Right atrium auricular region (tissue), 2 donors: Measurements from ENCODE around the gene TCF20. TPM values are rescaled to one million over a fixed set of nuclear protein-coding genes. Genes with fewer than 3 reads are reported as not detected.

Experiments
- DNase-seq: peaks from one replicate; pipeline ENCODE4 v3.0.0-alpha.2; 2019; ENCODE audit warnings: low spot score
- H3K27ac ChIP-seq, 2 donors: fragments of 200-600 bp; sonication (generic); 1 replicate in 1 of 2; 2 replicates in 1 of 2; pipeline ENCODE4 v1.5.1; 2016 to 2019
- H3K27me3 ChIP-seq, 2 donors: fragments of 200-600 bp; sonication (generic); one replicate each; pipeline versions ENCODE4 v1.5.1 to v1.6.0; 2017 to 2019
- H3K36me3 ChIP-seq: fragments of 200-600 bp; sonication (generic); one replicate; pipeline ENCODE4 v1.5.1; 2016
- H3K4me1 ChIP-seq, 2 donors: fragments of 200-600 bp; sonication (generic); one replicate each; pipeline versions ENCODE4 v1.5.1 to v1.6.0; 2017 to 2019
- H3K4me3 ChIP-seq, 2 donors: fragments of 200-600 bp; sonication (generic); 1 replicate in 1 of 2; 2 replicates in 1 of 2; pipeline ENCODE4 v1.5.1; 2017 to 2019; ENCODE audit warnings: mild to moderate bottlenecking in 1 of 2, moderate library complexity in 1 of 2
- H3K9me3 ChIP-seq, 2 donors: fragments of 200-600 bp; sonication (generic); one replicate each; pipeline ENCODE4 v1.5.1; 2019
- CTCF ChIP-seq, 2 donors: fragments of 200-600 bp; sonication (generic); IDR thresholded peaks; one replicate each; pipeline ENCODE4 v1.5.1; 2019; ENCODE audit warnings: antibody characterized with exemption in 2 of 2
- total RNA-seq, 2 donors: library from RNA; depleted of rRNA; stranded (reverse); fragments of >200 nt; gene quantifications; one replicate each; pipeline ENCODE4 v1.1.0, GENCODE V29; 2016

Gene TCF20
- total RNA-seq, 2 donors from 2014 or later = 13.6 to 15.5 TPM

- H3K9me3 ChIP-seq = no peaks in the 10 kb centered on the region
- H3K36me3 ChIP-seq = no peaks in the 10 kb centered on the region
- no peak for TF ChIP-seq CTCF (IDR thresholded peaks at IDR 0.05)
- no peak overlapping the region for H3K27ac ChIP-seq
- H3K4me3 ChIP-seq = no peak overlapping the region
- no peak for DNase-seq
- H3K4me1 ChIP-seq = peaks cover 0 to 6% of the 10 kb centered on the region in 2 donors
- H3K27me3 ChIP-seq = no peaks in the 10 kb centered on the region
Observed at GRCh38 chr22:42309865-42310264, 39.4 kb upstream of the TCF20 start.

GRCh38 chr22:42308892-42309468 lies 38.5 kb upstream of the TCF20 start:
- no peaks in the 10 kb centered on the region for H3K9me3 ChIP-seq
- H3K27me3 ChIP-seq = no peaks in the 10 kb centered on the region
- no peaks in the 10 kb centered on the region for H3K36me3 ChIP-seq
- H3K4me1 ChIP-seq = peaks cover 0 to under 1% of the 10 kb centered on the region in 2 donors
- DNase-seq = no peak
- H3K27ac ChIP-seq = no peak overlapping the region
- H3K4me3 ChIP-seq = no peak overlapping the region
- no peak for TF ChIP-seq CTCF (IDR thresholded peaks at IDR 0.05)

DNA sequence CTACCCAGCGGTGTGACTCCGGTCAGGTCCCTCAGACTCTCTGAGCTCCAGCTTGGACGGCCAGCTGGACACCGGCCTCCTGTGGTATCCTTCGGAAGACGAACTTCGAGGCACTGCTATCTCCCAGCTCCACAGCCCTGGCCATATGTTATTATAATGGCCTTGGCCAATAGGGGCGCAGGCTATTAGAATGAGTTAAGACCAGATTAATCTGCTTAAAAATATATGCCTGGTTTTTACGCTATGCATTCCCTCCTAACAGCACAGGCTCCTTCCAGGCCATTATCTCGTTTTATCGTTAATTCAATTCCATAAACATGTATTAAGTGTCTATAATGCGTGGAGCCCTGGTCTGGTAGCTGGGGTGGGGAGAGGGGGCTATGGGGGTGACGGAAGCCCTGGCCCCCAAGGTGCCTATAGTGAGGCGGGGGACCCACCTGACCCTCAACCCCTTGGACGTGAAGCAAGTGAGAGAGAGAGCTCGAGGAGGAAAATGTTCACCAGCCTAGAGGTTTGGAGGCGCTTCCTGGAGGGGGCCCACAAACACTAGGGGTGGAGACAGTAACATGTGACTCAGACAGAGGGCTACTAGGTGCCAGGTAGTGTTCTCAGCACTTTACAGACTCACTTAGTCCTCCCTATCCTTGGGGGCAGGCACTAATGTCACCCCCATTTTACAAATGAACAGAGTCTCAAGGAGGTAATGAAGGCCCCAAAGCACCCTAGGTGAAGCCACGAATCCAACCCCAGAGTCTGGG lies 37.5 kb upstream of the TCF20 start:
- Histone ChIP-seq H3K4me1 (no peaks in the 10 kb centered on the region), H3K9me3 (no peaks in the 10 kb centered on the region), H3K4me3 (no peak overlapping the region), H3K36me3 (no peaks in the 10 kb centered on the region), H3K27ac (no peak overlapping the region), H3K27me3 (no peaks in the 10 kb centered on the region)
- no peak for DNase-seq
- TF ChIP-seq CTCF (IDR thresholded peaks at IDR 0.05) = no peak

GRCh38 chr22:42306010-42306409 lies 35.6 kb upstream of the TCF20 start:
- H3K36me3 ChIP-seq = no peaks in the 10 kb centered on the region
- DNase-seq = no peak
- H3K27me3 ChIP-seq = no peaks in the 10 kb centered on the region
- no peak for TF ChIP-seq CTCF (IDR thresholded peaks at IDR 0.05)
- peaks cover 0 to 3% of the 10 kb centered on the region in 2 donors for H3K4me1 ChIP-seq
- H3K27ac ChIP-seq = no peak overlapping the region
- no peaks in the 10 kb centered on the region for H3K9me3 ChIP-seq
- H3K4me3 ChIP-seq = no peak overlapping the region

GRCh38 chr22:42304324-42304790 lies 33.9 kb upstream of the TCF20 start:
- TF ChIP-seq CTCF (IDR thresholded peaks at IDR 0.05) = no peak
- Histone ChIP-seq H3K9me3 (no peaks in the 10 kb centered on the region), H3K36me3 (no peaks in the 10 kb centered on the region), H3K4me3 (no peak overlapping the region), H3K27me3 (no peaks in the 10 kb centered on the region), H3K27ac (no peak overlapping the region), H3K4me1 (peaks cover 0 to 15% of the 10 kb centered on the region in 2 donors)
- no peak for DNase-seq
